Putamen (tissue), 1 donor: ENCODE measurements around the gene GAPVD1.
"Not testable (repeated sequence)": the region's sequence is repeated elsewhere in the genome, so short reads cannot be mapped to it uniquely, and the experiment has no call there.

Experiments
- DNase-seq: peaks from one replicate; pipeline ENCODE4 v3.0.0-alpha.2; 2016; ENCODE audit warnings: low spot score

GAPVD1 gene

DNA sequence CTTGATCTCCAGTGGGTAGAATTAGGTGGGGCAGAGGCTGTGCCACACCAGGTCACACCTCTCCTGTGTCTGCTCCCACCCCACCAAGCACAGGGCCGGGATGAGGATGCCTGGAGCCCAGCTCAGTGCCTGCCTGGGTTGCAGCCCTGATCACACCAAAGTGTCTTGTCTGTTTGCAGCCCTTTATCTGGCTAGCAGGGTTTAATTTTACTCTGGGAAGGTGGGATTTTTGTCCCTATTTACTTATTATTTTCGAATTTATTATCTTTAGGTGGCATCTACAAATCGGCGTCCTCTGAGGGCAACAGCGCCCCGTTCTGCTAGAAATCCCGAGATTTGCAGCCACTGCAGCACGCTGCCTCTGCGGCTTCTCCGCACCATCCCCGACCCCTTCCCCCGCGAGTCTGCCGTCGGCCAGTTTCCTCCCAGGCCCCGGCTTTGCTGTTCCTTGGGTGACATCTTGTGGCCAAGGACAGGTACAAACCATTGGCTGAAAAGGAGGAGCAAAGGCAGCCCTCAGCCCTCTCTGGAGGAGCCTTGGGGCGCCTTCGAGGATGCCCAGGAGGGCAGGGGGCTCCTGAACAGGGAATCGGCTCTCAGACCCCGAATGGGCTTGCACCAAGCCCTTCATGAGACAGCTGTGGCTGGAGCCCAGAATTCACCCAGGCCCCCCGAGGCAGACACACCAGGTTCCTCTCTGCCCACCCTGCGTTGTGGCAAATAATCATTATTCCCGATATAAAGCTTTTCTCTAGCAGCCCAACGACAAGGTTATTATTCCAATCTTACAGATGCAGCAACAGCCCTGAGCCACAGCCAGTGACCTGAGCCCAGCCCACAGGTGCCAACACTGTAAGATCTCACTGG, 113.0 kb downstream of the GAPVD1 start:
- peak; percentile 63 for DNase-seq

GRCh38 chr9:125375820-125376219, 114.2 kb downstream of the GAPVD1 start:
- DNase-seq: no peak

GRCh38 chr9:125376261-125377226, 114.9 kb downstream of the GAPVD1 start:
- DNase-seq: no peak

DNA sequence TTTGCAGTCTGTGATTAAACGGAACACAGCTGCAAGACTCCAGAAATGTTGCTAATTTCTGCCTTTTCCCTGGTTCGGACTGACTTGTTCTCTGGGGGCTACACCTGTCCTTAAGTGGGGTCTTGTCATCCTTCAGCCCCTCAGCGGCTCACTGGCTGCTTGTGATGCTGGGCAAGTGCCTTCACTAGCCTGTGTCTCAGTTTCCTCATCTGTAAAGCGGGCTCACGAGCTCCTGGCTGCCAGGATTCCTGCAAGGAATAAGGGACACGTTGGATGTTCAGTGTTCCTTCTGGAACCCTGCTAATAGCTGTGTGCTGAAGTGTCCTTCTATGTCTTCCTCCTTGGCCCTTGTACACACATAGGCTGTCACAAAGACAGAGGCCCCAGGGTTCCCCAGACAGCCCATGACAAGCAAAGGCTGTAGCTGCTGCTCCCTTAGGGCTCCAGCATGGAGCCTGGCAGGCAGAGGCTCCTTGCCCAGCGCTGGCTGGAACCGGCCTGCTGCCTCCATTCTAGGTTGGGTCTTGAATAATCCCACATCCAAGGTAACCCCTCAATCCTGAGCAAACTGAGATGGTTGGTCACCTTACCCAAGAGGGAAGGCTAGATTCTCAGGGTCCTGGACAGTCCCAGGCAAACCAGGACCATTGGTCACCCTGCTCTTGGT, 116.1 kb downstream of the GAPVD1 start:
- DNase-seq: no peak

DNA sequence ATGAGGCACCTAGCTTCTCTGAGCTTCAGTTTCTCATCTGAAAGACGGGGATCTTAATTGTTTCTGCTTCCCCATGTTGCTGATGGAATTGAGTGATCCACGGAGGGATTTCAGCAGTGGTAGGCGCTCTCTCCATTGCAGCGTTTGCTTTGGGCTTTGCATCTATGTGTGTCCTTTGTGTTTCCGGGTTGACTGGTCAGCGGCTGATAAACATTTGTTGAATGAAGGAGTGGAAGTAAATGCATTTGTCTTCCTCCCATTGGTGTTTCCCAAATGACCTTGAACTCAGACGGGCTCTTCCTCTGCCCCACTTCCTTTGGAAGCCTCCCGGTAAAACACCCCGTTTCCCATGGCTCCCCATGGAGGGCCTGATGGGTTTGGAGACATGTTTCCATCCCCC, 117.2 kb downstream of the GAPVD1 start:
- no peak for DNase-seq

- DNase-seq: no peak
Measured at GRCh38 chr9:125379208-125379607, 117.6 kb downstream of the GAPVD1 start.

DNA sequence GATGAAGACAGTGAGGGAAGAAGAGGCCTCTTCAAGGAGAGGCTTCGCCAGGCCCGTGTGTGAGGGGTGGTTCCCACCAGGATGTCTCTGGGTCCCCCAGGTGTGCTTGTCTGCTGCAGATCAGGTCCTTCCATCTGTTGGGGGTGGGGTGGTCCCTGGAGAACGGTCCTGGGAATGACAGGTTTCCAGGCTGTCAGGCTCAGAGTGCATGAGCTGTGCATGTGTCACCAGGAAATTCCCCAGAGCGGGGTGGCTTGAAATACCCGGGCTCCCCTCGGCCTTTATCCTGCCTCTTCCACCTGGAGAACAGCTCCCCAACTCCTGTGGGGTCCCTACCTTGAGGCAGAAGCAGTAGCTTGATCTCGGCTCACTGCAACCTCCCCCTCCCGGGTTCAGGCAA, 118.8 kb downstream of the GAPVD1 start:
- DNase-seq: no peak

- DNase-seq: no peak
Measured at GRCh38 chr9:125387861-125388524, 126.4 kb downstream of the GAPVD1 start.

- no peak for DNase-seq
Measured at GRCh38 chr9:125388978-125389377, 127.4 kb downstream of the GAPVD1 start.

DNA sequence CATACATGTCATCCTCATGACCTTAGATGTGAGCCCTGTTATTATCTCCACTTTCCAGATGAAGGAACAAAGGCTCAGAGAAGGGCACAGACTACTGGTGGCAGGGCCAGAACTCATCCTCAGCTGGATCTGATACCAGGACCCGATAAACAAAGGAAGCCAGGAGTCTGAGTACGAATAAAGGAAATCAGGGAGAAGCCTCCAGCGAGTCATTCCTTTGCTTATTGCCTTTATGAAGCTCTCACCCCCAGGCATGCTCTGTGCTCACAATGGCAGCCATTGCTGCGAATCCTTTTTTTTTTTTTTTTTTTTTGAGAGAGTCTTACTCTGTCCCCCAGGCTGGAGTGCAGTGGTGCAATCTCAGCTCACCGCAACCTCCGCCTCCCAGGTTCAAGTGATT, 130.1 kb downstream of the GAPVD1 start:
- DNase-seq: no peak

DNA sequence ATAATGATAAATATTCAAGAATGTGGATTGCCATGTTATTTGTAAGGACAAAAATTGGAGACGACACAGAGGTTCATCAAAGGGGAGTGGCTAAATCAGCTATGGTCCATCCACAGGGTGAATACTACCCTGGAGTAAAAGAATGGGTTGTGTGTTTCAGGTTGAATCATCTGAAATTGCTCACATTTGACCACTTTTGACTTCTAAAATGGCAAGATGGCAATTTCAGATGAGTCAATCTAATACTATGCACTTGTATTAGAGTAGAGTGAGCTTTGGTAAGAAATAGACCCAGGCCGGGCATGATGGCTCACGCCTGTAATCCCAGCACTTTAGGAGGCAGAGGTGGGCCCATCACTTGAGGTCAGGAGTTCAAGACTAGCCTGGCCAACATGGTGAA, 131.8 kb downstream of the GAPVD1 start:
- no peak for DNase-seq

GRCh38 chr9:125396799-125397198, 135.2 kb downstream of the GAPVD1 start:
- no peak for DNase-seq

GRCh38 chr9:125397736-125398135, 136.1 kb downstream of the GAPVD1 start:
- no peak for DNase-seq

GRCh38 chr9:125398243-125398642, 136.6 kb downstream of the GAPVD1 start:
- DNase-seq: no peak

- no peak for DNase-seq
Measured at GRCh38 chr9:125399165-125399564, 137.5 kb downstream of the GAPVD1 start.

- DNase-seq: no peak
Measured at GRCh38 chr9:125399666-125400065, 138.0 kb downstream of the GAPVD1 start.

DNA sequence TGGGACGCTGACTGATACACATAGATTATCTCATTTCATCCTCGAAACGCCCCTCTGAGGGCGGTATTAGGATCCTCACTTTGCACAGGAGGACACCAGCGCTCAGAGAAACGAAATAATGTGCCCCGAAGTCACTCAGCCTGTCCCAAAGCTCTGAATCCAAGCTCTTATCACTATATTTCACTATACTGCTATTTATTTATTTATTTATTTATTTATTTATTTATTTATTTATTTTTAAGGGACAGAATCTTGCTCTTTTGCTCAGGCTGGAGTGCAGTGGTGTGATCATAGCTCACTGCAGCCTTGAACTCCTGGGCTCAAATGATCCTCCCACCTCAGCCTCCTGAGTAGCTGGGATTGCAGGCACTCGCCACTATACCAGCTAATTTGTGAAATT, 138.6 kb downstream of the GAPVD1 start:
- DNase-seq: not testable (repeated sequence)

GRCh38 chr9:125400725-125401716, 139.4 kb downstream of the GAPVD1 start:
- DNase-seq: no peak

GRCh38 chr9:125404733-125405132, 143.1 kb downstream of the GAPVD1 start:
- DNase-seq: no peak
